Stimulated activated CD8-positive, alpha-beta memory T cell treated with anti-CD3 and anti-CD28 coated beads, Interleukin-7, amount 100 ng/mL, for 4 hours (primary cell): ENCODE data around the gene LRRC26.

Source experiments
- DNase-seq, 2 donors: peaks; one replicate each; pipeline ENCODE4 v3.0.0-alpha.2; 2020; ENCODE audit warnings: low read depth in 2 of 2

The LRRC26 gene

GRCh38 chr9:137169896-137170358 lies at the start of gene LRRC26:
Gene LRRC26, minus strand, starts transcription at chr9:137170051. Its CDS starts 108 bp downstream, at chr9:137169943.
- no peak for DNase-seq

GRCh38 chr9:137218754-137219271 lies 49.0 kb upstream of the LRRC26 start:
- DNase-seq: no peak

GRCh38 chr9:137218212-137218753 lies 48.4 kb upstream of the LRRC26 start:
- no peak for DNase-seq

- DNase-seq: no peak
Measured at GRCh38 chr9:137217276-137218211, 47.7 kb upstream of the LRRC26 start.

- no peak for DNase-seq
Measured at GRCh38 chr9:137216188-137216965, 46.5 kb upstream of the LRRC26 start.

GRCh38 chr9:137215196-137215986 lies 45.5 kb upstream of the LRRC26 start:
- no peak for DNase-seq

GRCh38 chr9:137214620-137215019 lies 44.8 kb upstream of the LRRC26 start:
- DNase-seq: no peak

GRCh38 chr9:137213160-137214060 lies 43.6 kb upstream of the LRRC26 start:
- no peak for DNase-seq

- DNase-seq: no peak
Measured at GRCh38 chr9:137212520-137212919, 42.7 kb upstream of the LRRC26 start.

- no peak for DNase-seq
Measured at GRCh38 chr9:137211532-137211931, 41.7 kb upstream of the LRRC26 start.

- DNase-seq: no peak
Measured at GRCh38 chr9:137206602-137207001, 36.8 kb upstream of the LRRC26 start.

GRCh38 chr9:137205126-137206069 lies 35.5 kb upstream of the LRRC26 start, which contains the start of the genes NDOR1 and TMEM203:
Gene NDOR1, plus strand, starts transcription at chr9:137205700. Its CDS starts 78 bp downstream, at chr9:137205778.
Gene TMEM203, minus strand, starts transcription at chr9:137205648. Its CDS starts 234 bp downstream, at chr9:137205414.
- peak; percentile 86 to 89 for DNase-seq

GRCh38 chr9:137204731-137205125 lies 34.9 kb upstream of the LRRC26 start:
- no peak for DNase-seq

GRCh38 chr9:137202966-137203365 lies 33.1 kb upstream of the LRRC26 start:
- no peak for DNase-seq

- DNase-seq: no peak
Measured at GRCh38 chr9:137201205-137201868, 31.5 kb upstream of the LRRC26 start.

- DNase-seq: peak; percentile 97 to 99
Measured at GRCh38 chr9:137200311-137201204, 30.7 kb upstream of the LRRC26 start, which contains the start of gene TPRN. Gene TPRN, minus strand, starts transcription at chr9:137200741. Its CDS starts 30 bp downstream, at chr9:137200711.
